GM12801 (cell line): Measurements from ENCODE around the gene TNFAIP8L3.

ENCODE experiments used
- TF ChIP-seq, protein P1 (sequence below): IDR thresholded peaks from one replicate; pipeline ENCODE4 v1.5.1; 2011; ENCODE audit warnings: control low read depth; ENCODE audit not compliant: insufficient read length; ENCODE audit errors: extremely low read depth

Gene TNFAIP8L3

DNA sequence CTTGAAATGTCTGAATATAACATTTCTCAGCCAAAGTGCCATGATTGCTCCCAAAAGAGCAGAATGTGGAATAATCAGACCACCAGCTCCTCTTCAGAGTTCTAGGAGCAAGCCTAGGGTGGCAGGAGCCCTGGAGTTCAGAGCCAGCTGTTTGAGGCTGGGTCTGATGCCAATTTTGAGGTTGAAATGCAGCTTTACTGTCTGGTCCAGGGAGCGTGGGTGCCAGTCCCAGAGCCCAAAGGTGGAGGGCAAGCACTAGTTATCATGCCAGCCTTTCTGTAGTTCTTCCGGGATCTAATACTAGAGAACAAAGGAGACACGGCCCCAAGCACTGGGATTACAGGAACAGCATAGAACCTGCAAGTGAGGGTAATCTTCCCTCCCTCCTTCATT, 69.3 kb downstream of the TNFAIP8L3 start:
- TF ChIP-seq, protein P1, sequence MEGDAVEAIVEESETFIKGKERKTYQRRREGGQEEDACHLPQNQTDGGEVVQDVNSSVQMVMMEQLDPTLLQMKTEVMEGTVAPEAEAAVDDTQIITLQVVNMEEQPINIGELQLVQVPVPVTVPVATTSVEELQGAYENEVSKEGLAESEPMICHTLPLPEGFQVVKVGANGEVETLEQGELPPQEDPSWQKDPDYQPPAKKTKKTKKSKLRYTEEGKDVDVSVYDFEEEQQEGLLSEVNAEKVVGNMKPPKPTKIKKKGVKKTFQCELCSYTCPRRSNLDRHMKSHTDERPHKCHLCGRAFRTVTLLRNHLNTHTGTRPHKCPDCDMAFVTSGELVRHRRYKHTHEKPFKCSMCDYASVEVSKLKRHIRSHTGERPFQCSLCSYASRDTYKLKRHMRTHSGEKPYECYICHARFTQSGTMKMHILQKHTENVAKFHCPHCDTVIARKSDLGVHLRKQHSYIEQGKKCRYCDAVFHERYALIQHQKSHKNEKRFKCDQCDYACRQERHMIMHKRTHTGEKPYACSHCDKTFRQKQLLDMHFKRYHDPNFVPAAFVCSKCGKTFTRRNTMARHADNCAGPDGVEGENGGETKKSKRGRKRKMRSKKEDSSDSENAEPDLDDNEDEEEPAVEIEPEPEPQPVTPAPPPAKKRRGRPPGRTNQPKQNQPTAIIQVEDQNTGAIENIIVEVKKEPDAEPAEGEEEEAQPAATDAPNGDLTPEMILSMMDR = no peak

DNA sequence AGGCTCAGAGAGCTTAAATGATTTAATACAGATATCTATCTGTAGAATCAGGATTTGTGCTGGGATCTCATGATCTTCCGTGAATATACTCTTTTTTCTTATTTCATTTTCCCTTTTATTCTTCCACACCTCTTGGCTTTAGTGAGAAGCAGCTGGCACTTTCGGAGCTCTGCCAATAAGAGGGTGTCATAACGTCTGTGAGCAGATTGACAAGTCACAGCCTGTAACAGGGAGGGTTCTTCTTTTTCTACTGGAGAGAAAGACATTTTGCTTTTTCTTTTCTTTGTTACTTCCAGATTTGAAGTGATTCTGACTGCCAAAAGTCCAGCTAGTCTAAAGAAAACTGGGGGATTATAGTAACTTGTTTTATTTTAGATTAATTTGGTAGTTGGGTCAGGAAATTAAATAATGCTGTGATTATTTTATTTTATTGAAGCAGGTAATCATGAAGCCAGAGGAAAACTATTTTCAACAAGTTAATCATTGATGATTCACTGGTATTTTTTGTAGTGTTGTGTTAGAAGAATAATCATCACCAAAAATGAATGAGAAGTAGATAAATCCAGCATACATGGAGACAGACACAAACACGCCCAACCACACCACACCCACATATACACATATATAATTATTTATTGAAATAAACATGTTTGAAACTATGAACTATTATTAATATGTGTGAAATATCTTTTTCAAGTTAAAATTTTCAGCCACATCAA, 69.8 kb downstream of the TNFAIP8L3 start:
- TF ChIP-seq, protein P1 = no peak

DNA sequence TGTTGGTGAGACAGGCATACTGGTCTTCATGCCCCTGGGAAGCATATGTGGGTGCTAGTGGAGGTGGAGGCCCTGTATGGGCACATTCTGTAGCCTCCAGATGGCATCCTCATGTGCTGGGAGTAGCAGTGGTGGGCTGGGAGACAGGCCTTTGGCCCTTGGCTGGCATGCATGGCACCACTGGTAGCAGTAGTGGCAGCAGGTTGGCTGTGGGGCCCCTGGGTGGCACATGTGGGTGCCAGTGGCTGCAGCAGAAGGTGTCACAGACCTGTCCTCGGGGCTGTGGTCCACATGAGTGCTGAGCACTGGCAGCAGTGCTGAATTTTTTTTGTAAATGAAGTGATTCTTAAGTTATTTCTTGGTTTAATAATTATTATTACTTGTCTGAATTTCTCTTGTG, 71.2 kb downstream of the TNFAIP8L3 start:
- TF ChIP-seq, protein P1 = no peak

DNA sequence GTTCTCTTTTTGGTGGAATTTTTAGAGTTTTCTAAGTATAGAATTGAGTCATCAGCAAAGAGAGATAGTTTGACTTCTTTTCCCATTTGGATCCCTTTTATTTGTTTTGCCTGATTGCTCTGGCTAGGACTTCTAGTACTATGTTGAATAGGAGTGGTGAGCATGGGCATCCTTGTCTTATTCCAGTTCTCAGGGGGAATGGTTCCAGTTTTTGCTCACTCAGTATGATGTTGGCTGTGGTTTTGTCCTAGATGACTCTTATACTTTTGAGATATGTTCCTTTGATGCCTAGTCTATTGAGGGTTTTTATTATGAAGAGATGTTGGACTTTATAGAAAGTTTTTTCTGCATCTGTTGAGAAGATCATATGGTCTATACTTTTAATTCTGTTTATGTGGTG, 72.5 kb downstream of the TNFAIP8L3 start:
- TF ChIP-seq, protein P1 = no peak

DNA sequence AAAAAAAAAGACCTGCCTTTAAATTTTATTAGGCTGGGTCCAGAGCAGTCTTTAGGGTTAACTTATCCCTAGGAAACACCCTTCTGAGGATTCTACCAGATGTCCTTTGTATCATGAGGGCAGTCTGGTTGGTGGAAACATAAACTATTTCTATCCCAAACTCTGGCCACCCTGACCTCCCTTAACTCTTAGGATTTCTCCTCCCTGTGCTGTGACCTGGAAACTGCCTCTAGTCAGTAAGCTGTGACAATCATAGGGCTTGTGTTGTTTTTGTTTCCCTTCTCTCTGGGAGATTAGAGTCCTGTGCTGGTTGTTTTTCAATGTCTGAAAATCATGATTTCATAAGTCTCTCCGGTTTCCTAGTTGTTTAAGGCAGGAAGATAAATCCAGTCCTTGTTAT, 78.1 kb downstream of the TNFAIP8L3 start:
- TF ChIP-seq, protein P1 = no peak

DNA sequence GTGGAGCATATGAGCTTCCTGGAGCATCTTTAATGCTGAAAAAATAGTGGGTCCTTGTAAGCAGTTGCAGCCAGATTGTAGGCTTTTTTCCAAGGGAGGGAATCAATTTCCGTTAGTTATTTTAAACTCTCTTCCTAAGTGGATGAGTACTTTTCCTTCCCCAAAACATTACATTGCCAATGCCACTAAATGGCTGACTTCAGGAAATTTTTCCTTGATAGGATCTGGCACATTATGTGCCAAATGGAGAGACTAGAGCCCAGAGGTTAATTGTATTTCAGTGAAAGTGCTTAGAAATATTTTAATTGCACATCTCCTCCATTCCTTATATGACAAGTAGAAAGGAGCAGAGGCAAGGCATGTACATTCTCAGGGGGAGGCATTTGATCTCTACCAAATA, 83.5 kb downstream of the TNFAIP8L3 start:
- TF ChIP-seq, protein P1 = no peak

DNA sequence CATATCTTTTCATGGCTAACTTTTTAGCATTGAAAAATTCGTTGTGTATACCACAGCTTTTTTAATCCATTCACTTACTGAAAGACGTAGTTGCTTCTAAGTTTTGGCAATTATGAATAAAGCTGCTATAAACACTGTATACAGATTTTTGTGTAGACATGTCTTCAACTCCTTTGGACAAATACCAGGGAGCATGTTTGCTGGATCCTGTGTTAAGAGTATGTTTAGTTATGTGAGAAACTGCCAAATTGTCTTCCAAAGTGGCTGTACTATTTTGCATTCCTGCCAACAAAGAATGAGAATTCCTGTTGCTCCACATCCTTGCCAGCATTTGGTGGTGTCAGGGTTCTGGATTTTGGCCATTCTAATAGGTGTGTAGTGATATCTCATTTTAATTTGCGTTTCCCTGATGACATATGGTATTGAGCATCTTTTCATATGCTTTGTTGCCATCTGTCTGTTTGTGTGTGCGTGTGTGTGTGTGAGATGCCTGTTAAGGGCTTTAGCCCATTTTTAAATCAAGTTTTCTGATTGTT, 87.5 kb downstream of the TNFAIP8L3 start:
- TF ChIP-seq, protein P1 = no peak
